Stimulated activated CD8-positive, alpha-beta memory T cell treated with anti-CD3 and anti-CD28 coated beads, Interleukin-12 subunit alpha, Interleukin-12 subunit beta, amount 100 ng/mL, for 1 hour (primary cell): ENCODE data around the gene B4GALT3.
"Not testable (repeated sequence)": the region's sequence is repeated elsewhere in the genome, so short reads cannot be mapped to it uniquely, and the experiment has no call there.

Experiments
- DNase-seq: peaks from one replicate; pipeline ENCODE4 v3.0.0-alpha.2; 2020; ENCODE audit warnings: low read depth

B4GALT3 gene

GRCh38 chr1:161177112-161177935 lies at the start of gene B4GALT3:
Gene B4GALT3, minus strand, starts transcription at chr1:161177507. Its CDS starts 1,447 bp downstream, at chr1:161176060.
- DNase-seq, result peak; percentile 88

DNA sequence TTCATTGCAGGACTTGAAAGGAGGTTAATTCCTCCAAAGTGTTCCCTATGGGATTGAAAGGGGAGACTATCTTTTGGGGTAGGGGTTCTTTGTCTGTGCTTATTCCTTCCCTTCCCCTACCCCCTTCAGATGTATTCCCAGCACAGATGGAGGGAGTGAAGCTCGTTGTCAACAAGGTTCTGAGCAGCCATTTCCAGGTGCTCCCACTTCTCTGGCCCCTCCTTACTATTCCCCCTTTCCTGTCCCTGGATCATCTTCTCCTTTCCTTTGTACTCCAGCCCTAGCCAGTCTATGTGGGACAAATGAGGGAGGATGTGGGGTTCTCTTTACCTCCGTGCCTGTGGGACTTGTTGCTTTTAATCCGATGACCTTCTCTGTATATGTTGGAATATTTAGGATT lies 49.5 kb upstream of the B4GALT3 start:
- no peak for DNase-seq

DNA sequence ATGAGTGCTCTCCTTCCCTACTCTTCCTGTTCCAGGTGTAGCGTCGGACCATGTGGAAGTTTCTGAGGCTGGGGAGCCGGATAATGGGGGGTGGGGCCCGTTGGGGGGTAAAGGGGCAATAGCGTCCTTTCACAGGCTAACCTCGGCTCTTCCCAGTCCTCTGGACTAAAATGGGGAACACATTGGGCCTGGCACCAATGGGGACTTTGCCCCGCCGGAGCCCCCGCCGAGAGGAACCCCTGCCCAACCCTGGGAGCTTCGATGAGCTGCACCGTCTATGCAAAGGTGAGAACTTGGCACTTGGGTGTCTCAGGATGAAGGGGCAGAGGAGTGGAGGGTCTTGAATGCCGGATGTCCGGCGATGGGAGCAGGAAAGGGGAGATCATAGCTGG lies 49.0 kb upstream of the B4GALT3 start:
- DNase-seq, result no peak

DNA sequence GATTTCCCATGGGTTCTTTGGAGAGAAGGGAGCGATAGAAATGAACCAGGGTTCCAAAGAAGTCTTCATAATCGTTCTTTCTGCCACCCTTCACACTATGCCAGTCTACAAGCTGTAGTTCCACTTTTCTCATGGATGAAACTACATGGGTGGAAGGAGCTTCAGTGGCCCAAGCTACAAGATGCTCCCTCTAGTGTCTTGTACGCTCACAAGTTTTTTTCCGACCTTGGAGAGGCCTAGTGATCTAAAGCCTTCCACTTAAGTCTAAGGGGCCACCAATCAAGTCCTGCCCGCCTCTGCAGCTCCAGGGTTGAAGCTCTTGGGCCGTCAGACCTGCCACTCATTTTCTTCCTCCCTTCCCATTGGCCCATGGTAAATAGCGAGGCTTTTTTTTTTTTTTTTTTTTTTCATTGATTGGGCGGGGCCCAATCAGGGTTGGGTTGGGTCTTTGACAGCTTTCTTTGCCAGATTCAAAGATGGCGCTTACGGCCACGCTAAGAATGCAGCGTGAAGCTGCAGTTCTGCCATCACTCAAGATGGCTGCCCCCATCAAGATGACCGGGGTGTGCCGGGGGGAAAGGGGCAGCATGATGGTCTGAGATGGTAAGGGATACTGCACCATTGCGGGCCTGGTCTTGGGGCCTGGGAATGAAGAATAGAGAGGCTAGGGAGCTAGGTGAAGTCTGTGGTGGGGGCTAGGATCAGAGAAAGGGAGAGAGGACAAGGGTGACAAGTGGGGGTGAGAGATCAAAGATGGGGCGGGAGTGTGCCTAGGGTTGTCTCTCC lies 48.4 kb upstream of the B4GALT3 start, which contains the start of gene TOMM40L:
Gene TOMM40L (plus strand): TSS at position 527 of the 786 bp plus-strand sequence. CDS start 430 bp downstream, outside the sequence.
- peak; percentile 78 for DNase-seq

DNA sequence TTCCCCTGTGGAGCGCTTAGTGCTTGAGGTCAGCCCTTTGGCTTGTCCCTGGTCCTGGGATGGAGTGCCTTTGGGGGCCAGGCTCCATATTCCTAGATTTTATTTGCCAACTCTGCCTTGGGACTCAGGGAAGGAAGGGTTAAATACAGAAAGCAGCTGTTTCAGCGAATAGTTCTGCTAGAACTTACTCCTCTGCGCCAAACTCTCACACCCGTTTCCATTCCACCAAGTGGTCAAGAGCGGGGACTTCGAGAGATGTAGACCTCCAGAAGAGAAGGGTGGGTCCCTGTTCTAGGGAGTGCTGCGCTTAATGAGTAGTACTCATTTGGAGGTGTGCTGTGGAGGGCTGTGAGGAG lies 47.8 kb upstream of the B4GALT3 start:
- DNase-seq, result no peak

- not testable (repeated sequence) for DNase-seq
Measured at GRCh38 chr1:161224695-161225087, 47.4 kb upstream of the B4GALT3 start.

- no peak for DNase-seq
Measured at GRCh38 chr1:161223805-161224694, 46.7 kb upstream of the B4GALT3 start.

GRCh38 chr1:161222175-161223019 lies 45.1 kb upstream of the B4GALT3 start:
- no peak for DNase-seq

- DNase-seq, result no peak
Measured at GRCh38 chr1:161220002-161220401, 42.7 kb upstream of the B4GALT3 start.

DNA sequence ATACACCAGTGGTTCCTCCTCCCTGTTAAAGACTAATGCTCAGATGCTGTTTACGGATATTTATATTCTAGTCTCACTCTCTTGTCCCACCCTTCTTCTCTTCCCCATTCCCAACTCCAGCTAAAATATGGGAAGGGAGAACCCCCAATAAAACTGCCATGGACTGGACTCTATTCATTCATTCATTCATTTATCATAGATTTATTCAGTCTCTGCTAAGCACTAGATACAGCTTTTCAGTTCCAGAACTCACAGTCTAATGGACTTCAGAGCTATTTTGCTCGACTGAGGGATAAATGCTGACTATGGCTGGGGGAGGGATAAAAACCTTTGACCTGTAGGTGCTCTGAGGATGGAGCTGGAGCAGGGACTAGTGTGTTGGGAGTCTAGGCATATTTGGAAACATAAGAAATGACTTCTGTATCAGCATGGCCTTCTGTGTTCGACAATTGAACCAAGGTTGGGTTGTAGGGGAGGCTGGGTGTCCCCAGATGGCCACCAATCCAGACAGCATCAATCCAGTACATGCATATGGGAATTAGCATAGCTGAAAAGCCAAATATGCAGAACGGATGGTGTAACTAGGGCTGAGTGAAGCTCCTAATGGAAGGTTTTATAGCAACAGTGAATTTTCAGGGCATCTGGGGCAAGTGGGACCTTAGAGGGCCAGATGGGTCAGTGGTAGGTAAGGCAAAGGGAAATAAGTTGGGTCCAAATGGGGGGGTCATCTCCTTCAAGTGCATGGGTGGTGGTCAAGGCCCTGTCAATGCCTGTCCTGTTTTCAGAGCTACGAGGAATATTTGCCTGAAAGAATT lies 42.0 kb upstream of the B4GALT3 start:
- no peak for DNase-seq

DNA sequence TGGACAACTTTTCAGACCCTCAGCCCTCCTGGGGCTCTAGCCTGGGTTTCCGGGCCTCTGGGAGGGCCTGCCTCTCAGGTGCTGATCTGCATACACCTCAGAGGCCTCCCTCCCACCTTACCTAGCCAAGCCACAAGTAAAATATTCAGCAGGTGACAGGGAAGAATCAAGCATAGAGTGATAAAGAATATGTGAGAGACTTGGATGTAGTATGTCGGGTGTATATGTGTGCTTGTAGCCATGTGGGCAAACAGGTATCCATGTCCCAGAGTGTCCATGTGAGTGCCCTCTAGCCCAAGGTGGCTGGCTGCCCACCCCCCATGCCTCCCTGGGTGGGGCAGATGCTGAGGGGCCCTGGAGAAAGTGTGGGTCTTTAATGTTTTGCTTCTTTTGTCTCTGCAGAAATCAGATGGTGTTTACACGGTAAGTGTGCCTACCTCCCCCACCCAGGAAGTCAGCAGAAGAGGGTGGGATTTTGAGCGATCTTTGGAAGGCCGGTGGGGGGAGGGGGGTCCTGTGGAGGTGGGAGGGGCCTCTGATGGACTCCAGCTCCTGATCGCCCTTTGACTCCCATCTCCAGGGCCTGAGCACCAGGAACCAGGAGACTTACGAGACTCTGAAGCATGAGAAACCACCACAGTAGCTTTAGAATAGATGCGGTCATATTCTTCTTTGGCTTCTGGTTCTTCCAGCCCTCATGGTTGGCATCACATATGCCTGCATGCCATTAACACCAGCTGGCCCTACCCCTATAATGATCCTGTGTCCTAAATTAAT lies 41.2 kb upstream of the B4GALT3 start:
- no peak for DNase-seq

DNA sequence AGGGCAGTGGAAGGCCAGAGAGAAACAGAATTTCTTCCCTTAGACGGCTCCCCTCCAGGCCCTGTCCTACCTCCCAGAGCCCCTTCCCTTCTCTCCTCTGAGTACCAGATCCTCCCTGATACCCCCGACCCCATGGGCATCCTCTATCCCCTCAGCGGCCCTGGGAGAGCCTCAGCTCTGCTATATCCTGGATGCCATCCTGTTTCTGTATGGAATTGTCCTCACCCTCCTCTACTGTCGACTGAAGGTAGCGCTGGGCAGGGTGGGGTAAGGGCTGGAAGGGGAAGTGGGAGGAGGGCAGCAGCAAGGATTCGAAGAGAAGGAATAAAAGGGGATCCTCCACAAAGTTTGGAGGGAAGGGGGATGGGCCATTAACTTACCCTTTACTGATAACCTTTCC lies 40.5 kb upstream of the B4GALT3 start:
- DNase-seq, result no peak

DNA sequence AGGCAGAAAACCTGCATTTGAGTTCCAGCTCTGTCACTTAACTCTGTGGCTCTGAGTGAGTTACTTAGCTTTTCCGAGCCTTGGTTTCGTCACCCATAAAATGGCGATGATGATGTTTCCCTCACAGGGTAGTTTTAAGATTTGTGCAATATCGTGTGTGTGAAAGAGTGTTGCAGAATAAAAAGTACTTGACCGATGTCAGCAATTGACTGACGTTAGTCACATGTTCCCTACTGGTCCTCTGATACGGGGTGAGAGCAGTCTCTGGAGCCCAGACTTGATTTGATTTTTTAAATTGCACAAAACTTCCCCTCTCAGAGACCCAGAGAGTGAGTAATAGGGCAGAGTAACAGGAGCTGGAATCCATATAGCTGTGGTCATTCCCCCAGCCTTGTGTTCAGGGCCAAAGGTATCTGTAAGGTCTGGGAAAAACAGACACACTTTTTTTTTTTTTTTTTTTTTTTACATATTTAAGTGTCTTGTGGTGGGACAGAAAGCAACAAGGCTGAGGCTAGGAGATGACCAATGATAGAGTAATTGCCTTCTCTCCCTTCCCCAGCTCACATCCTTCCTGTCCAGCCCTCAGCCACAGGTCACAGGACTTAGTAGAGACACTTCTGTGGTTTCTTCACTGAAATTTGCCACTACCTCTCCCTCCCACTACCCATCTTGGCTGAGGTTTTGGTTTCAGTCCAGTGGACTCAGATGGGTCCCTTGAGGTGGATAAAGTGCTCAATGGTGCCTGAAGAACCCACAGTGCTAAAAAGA lies 39.8 kb upstream of the B4GALT3 start:
- peak; percentile 12 for DNase-seq

GRCh38 chr1:161215076-161215475 lies 37.8 kb upstream of the B4GALT3 start, which contains the start of gene FCER1G:
Gene FCER1G, plus strand, starts transcription at chr1:161215295. Its CDS starts 27 bp downstream, at chr1:161215322.
- DNase-seq, result no peak

DNA sequence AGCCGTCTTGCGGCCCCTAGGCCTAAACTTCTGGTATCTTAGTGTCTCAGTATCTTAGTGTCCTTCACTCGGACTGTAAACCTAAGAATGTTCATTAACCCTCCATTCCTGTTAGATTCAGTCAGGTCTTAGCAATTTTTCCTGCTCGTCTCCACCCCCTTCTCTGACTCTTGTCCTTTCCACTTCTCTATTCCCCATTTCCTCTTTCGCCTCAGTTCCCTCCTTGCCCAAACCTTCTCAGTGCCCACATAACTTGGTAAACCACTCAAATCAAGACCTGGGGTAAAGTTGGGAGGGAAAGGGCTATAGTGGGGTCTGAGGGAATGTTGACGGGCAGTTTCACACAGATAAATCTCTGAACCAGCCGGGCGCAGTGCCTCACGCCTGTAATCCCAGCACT lies 37.1 kb upstream of the B4GALT3 start:
- no peak for DNase-seq

DNA sequence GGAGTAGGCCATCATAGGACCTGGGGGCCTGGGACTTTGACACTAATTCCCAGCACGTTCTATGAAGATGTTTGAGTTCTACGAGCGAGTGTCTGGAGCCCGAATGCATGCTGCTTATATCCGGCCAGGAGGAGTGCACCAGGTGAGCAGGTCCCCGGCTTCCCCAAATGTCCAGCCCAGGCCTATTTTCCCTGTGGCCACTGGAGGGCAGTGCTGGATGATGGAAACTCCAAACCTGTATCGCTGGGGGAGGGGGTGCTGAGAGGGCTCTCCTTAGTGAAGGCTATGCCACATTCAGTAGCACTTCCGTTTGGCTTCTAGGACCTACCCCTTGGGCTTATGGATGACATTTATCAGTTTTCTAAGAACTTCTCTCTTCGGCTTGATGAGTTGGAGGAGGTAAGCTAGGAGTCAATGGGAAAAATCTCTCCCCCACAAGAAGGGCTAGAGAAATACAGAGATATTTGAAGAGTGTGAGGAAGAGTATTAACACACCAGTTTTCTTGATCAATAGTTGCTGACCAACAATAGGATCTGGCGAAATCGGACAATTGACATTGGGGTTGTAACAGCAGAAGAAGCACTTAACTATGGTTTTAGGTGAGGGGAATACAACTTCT lies 32.6 kb upstream of the B4GALT3 start:
- peak; percentile 50 for DNase-seq

DNA sequence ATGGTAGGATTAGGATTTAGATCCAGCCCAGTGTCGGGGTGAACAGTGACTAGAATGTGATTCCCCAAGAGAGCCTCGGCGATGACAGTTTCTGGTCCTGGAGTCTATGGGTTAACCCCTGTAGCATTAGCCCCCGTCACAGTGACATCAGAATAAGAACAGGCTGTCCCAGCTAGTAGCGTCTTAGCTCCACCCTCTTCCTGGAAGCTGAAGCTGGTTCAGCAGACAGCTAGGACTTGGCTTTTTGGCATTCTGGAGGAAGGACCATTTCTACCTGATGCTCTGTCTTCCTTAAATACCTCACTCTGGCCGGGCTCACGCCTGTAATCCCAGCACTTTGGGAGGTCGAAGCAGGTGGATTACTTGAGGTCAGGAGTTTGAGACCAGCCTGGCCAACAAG lies 29.9 kb upstream of the B4GALT3 start:
- no peak for DNase-seq
